Keratinocyte (primary cell): Measurements from ENCODE around the gene COMMD2. TPM values are rescaled to one million over a fixed set of nuclear protein-coding genes. Genes with fewer than 3 reads are reported as not detected.

Experiments used
- DNase-seq: peaks from one replicate; pipeline ENCODE4 v3.0.0-alpha.2; 2011; ENCODE audit warnings: low read depth, missing footprints, low spot score
- FAIRE-seq: peaks from 2 replicates; lab custom pipeline; 2011; peaks lifted over from hg19 to GRCh38; lab: Jason Lieb, UNC
- H2AFZ ChIP-seq: 2 replicates; pipeline ENCODE4 v1.6.0; 2012; ENCODE audit warnings: low read length, control low read depth, inconsistent platforms; ENCODE audit not compliant: control insufficient read depth
- H3K27ac ChIP-seq: 2 replicates; pipeline ENCODE4 v1.5.1; 2011; ENCODE audit warnings: low read length; ENCODE audit not compliant: control insufficient read depth, insufficient read depth
- H3K27me3 ChIP-seq: 3 replicates; pipeline ENCODE4 v1.6.0; 2011; ENCODE audit warnings: low read length; ENCODE audit not compliant: control insufficient read depth, insufficient read depth; ENCODE audit errors: extremely low read depth
- H3K36me3 ChIP-seq, 2 experiments: 2 replicates in 1 of 2; 3 replicates in 1 of 2; pipeline ENCODE4 v1.5.1; 2011; ENCODE audit warnings: low read length in 2 of 2, mild to moderate bottlenecking in 1 of 2; ENCODE audit not compliant: control insufficient read depth in 2 of 2, insufficient read depth in 2 of 2; ENCODE audit errors: extremely low read depth in 1 of 2
- H3K4me1 ChIP-seq: 3 replicates; pipeline ENCODE4 v1.5.1; 2011; ENCODE audit warnings: low read length; ENCODE audit not compliant: control insufficient read depth, insufficient read depth; ENCODE audit errors: extremely low read depth
- H3K4me2 ChIP-seq: 3 replicates; pipeline ENCODE4 v1.6.0; 2011; ENCODE audit warnings: low read depth, low read length; ENCODE audit not compliant: control insufficient read depth, insufficient read depth; ENCODE audit errors: extremely low read depth
- H3K4me3 ChIP-seq, 3 experiments: fragments of 200-600 bp in 1 of 3; sonication (generic) in 1 of 3; 2 replicates in 2 of 3; 3 replicates in 1 of 3; pipeline ENCODE4 v1.5.1; 2011 to 2016; ENCODE audit warnings: low read length in 3 of 3, mild to moderate bottlenecking in 3 of 3, control low read depth in 2 of 3, inconsistent platforms in 1 of 3, low read depth in 1 of 3, mixed read lengths in 1 of 3, mixed run types in 1 of 3, moderate library complexity in 1 of 3; ENCODE audit not compliant: control insufficient read depth in 2 of 3, insufficient read depth in 2 of 3; ENCODE audit errors: extremely low read depth in 1 of 3
- H3K79me2 ChIP-seq: 2 replicates; pipeline ENCODE4 v1.6.0; 2012; ENCODE audit warnings: low read length; ENCODE audit not compliant: control insufficient read depth, insufficient read depth
- H3K9ac ChIP-seq: 3 replicates; pipeline ENCODE4 v1.6.0; 2011; ENCODE audit warnings: low read length; ENCODE audit not compliant: control insufficient read depth, insufficient read depth; ENCODE audit errors: extremely low read depth
- H3K9me1 ChIP-seq: 3 replicates; pipeline ENCODE4 v1.6.0; 2011; ENCODE audit warnings: low read length; ENCODE audit not compliant: control insufficient read depth, insufficient read depth; ENCODE audit errors: extremely low read depth
- H3K9me3 ChIP-seq: 2 replicates; pipeline ENCODE4 v1.5.1; 2012; ENCODE audit warnings: low read depth, low read length; ENCODE audit not compliant: control insufficient read depth
- H4K20me1 ChIP-seq: 3 replicates; pipeline ENCODE4 v1.6.0; 2011; ENCODE audit warnings: low read length; ENCODE audit not compliant: control insufficient read depth, insufficient read depth; ENCODE audit errors: extremely low read depth
- CTCF ChIP-seq, 3 experiments: IDR thresholded peaks in 1 of 3; conservative IDR thresholded peaks in 1 of 3; optimal IDR thresholded peaks in 1 of 3; 2 replicates in 2 of 3; 3 replicates in 1 of 3; pipeline versions ENCODE3 to v1.5.1; 2011; ENCODE audit warnings: low read length in 3 of 3, mild to moderate bottlenecking in 3 of 3, moderate library complexity in 2 of 3, control low read depth in 1 of 3, inconsistent platforms in 1 of 3; ENCODE audit not compliant: insufficient read depth in 2 of 3; ENCODE audit errors: extremely low read depth in 1 of 3
- EZH2 ChIP-seq: IDR thresholded peaks from one replicate; pipeline ENCODE4 v1.6.1; 2012; ENCODE audit warnings: inconsistent platforms, mild to moderate bottlenecking, low read length, moderate library complexity
- dilution Hi-C: fragments of 300-500 bp; cut with MboI; formaldehyde crosslinking; loops from one replicate; pipeline ENCODE4 v1.7.0; 2020; ENCODE audit warnings: low sequenced_read_pairs; ENCODE audit not compliant: extremely low pct_ligation_motif_present
- polyA minus RNA-seq, 3 experiments: library from RNA; depleted of rRNA, polyadenylated mRNA; stranded (reverse); fragments of >200 nt; gene quantifications; 1 replicate in 1 of 3; 2 replicates in 1 of 3; 3 replicates in 1 of 3; pipeline ENCODE4 v1.2.3, GENCODE V29; 2011
- polyA plus RNA-seq, 5 experiments: library from polyadenylated mRNA; depleted of rRNA in 3 of 5; stranded (reverse) in 3 of 5; stranded (forward) in 1 of 5; unstranded in 1 of 5; fragments of >200 nt; gene quantifications; 1 replicate in 1 of 5; 2 replicates in 3 of 5; 3 replicates in 1 of 5; pipeline versions ENCODE4 v1.2.1 to v1.2.3, GENCODE V29; 2011 to 2012; ENCODE audit warnings: missing spikeins in 2 of 5, low read depth in 1 of 5, low replicate concordance in 1 of 5

The COMMD2 gene
- polyA plus RNA-seq (36.1 to 51.0 TPM (median 46.0 TPM) in 3 replicates), polyA minus RNA-seq (4.2 to 48.7 TPM (median 13.9 TPM) in 3 replicates)
- 31.1 TPM for polyA plus RNA-seq (2011; ENCODE audit: low read depth)
- polyA plus RNA-seq (2011; cell fraction: cytosol; rRNA removed) = 32.8 and 62.8 TPM in 2 replicates
- polyA plus RNA-seq (2011; cell fraction: nucleus; rRNA removed) = 21.0 and 36.3 TPM in 2 replicates
- 21.5 and 27.1 TPM in 2 replicates for polyA plus RNA-seq (2012; ENCODE audit: low replicate concordance)
- polyA minus RNA-seq (2011; cell fraction: cytosol; rRNA and poly(A)+ RNA removed) = 8.2 TPM
- polyA minus RNA-seq (2011; cell fraction: nucleus; rRNA and poly(A)+ RNA removed) = 7.0 and 19.2 TPM in 2 replicates

DNA sequence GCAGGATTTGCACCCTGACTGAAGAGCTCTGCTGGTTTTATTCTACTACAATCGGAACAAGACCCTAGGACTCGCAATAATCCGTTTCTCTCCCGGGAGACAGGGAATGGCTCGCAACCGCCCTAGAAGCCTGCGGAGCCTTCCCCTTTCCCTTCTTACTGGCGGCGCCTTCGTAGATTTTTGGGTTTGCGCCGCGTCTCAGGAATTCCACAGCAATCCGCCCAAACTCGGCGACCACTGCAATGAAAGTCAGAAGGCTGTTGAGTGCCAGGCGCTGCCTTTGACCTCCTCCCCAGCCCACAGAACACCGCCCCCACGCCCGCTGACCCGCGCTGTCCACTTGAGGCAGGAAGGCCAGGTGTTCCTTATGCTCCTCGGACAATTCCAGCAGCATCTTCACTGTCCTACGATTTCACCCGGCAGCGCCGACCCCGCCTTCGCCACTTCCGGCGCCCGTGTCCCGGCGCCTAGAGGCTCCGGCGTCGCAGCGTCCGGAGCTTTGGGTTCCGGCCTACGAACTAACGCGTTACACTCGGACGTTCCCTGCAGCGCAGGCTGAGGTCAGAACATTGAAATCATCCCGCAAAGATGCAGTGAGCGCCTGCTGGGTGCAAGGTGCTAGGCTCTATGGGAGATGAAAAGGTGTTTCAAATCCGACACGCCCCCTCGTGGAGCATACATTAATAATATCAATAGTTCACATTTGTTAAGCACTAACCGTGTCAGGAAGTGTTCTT, at the start of gene COMMD2:
Gene COMMD2 (minus strand): TSS at position 439 of the 737 bp plus-strand sequence. CDS start 45 bp downstream, at position 394.
- no peaks in the 10 kb centered on the region for H3K27me3 ChIP-seq
- no peaks in the 10 kb centered on the region for H4K20me1 ChIP-seq
- H3K4me2 ChIP-seq = peak within 1 kb of the TSS; percentile 97
- peak within 1 kb of the TSS; percentile 91 for H3K9ac ChIP-seq
- FAIRE-seq (peak; percentile 88), DNase-seq (peak; percentile 66)
- H3K79me2 ChIP-seq = peaks cover 18% of the 10 kb centered on the region
- peak within 1 kb of the TSS; percentile 91 to 95 (median 92) for H3K4me3 ChIP-seq
- dilution Hi-C loops = no loop called here
- peaks cover 6 to 10% of the 10 kb centered on the region in 2 experiments for H3K36me3 ChIP-seq
- H3K9me3 ChIP-seq = no peaks in the 10 kb centered on the region
- peak within 1 kb of the TSS; percentile 99 for H2AFZ ChIP-seq
- peak within 1 kb of the TSS; percentile 80 for H3K27ac ChIP-seq
- peaks cover 17% of the 10 kb centered on the region for H3K4me1 ChIP-seq
- TF ChIP-seq EZH2 (no peak), CTCF (optimal IDR thresholded peaks at IDR 0.05 in 1 of 3, IDR thresholded peaks at IDR 0.05 in 1 of 3, conservative IDR thresholded peaks at IDR 0.05 in 1 of 3; ENCODE audit: extremely low read depth in 1 of 3, insufficient read depth in 2 of 3, low read length in 3 of 3) (peak; percentile 38 to 54 (median 46))
- H3K9me1 ChIP-seq = no peaks in the 10 kb centered on the region

DNA sequence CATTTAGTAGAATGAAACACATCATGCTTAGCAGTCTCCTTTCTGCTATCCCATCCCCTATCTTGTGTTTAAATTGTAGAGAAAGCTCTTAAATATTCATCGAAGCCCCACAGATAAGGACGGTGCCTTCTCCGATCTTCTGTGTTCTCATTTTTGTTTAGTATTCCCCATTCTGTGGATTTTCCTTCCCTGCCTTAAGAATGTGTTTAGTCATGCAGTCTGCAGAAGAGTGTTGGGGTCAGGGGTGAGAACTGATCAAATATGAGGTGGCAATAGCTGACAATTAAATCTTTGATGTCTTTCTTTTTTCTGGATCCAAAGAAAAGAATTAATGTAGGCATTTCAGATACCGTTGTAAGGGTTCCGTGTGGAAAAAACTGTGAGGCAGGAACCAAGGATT, 49.4 kb upstream of the COMMD2 start:
- H4K20me1 ChIP-seq = no peaks in the 10 kb centered on the region
- no peaks in the 10 kb centered on the region for H3K27me3 ChIP-seq
- DNase-seq (no peak), FAIRE-seq (no peak)
- H3K9ac ChIP-seq = no peak overlapping the region
- no peaks in the 10 kb centered on the region for H3K4me1 ChIP-seq
- no peak for TF ChIP-seq EZH2
- TF ChIP-seq CTCF (optimal IDR thresholded peaks at IDR 0.05 in 1 of 3, IDR thresholded peaks at IDR 0.05 in 1 of 3, conservative IDR thresholded peaks at IDR 0.05 in 1 of 3; ENCODE audit: extremely low read depth in 1 of 3, insufficient read depth in 2 of 3, low read length in 3 of 3) = no peak
- H3K9me1 ChIP-seq = no peaks in the 10 kb centered on the region
- dilution Hi-C loops = no loop called here
- H3K4me3 ChIP-seq = no peak overlapping the region
- H3K4me2 ChIP-seq = no peak overlapping the region
- no peaks in the 10 kb centered on the region for H3K9me3 ChIP-seq
- H3K36me3 ChIP-seq = no peaks in the 10 kb centered on the region
- H3K79me2 ChIP-seq = no peaks in the 10 kb centered on the region
- no peak overlapping the region for H2AFZ ChIP-seq
- H3K27ac ChIP-seq = no peak overlapping the region
